GM10266 (cell line): ENCODE measurements around the gene SLC31A1.

ENCODE experiments used
- DNase-seq: peaks from one replicate; pipeline ENCODE4 v3.0.0; 2012; ENCODE audit errors: extremely low spot score
- CTCF ChIP-seq: IDR thresholded peaks from 2 replicates; pipeline ENCODE4 v1.5.1; 2012; ENCODE audit warnings: mild to moderate bottlenecking, low read depth; ENCODE audit not compliant: control insufficient read depth, insufficient read depth; ENCODE audit errors: missing control alignments

The SLC31A1 gene

GRCh38 chr9:113261917-113262671 lies 40.8 kb downstream of the SLC31A1 start:
- DNase-seq = no peak
- TF ChIP-seq CTCF = no peak

- no peak for TF ChIP-seq CTCF
- DNase-seq = no peak
Measured at GRCh38 chr9:113266174-113266573, 44.8 kb downstream of the SLC31A1 start.

DNA sequence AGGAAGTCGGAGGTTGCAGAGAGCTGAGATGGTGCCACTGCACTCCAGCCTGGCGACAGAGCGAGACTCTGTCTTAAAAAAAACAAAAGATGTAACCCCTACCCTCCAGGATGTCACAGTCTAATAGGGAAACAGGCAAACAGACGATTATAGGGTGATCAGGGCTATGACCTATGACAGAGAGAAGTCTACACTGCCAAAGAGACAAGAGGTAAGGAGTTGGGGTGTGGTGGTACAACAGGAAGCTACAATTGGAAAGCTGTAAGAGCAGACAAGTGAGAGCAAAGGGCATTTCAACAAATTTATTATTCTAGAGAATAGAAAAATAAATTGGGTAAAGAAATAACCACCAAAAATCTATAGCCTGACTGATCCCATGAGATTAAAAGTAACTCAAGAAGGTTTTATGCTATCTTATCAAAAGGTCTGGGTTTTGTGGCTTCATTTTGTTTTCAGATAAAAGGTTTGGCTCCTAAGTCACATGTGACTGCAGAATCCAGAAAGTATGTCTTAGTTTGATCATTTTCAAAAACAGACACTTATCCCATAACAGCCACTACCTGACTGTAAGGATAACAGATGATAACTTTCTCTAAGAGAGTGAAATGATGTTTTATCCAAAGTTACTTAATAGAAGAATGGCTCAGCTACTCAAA lies 46.7 kb downstream of the SLC31A1 start:
- no peak for DNase-seq
- TF ChIP-seq CTCF = no peak

GRCh38 chr9:113269355-113269754 lies 48.0 kb downstream of the SLC31A1 start:
- TF ChIP-seq CTCF = no peak
- DNase-seq = no peak

GRCh38 chr9:113269871-113270270 lies 48.5 kb downstream of the SLC31A1 start:
- no peak for DNase-seq
- TF ChIP-seq CTCF = no peak

GRCh38 chr9:113274474-113275156 lies 53.3 kb downstream of the SLC31A1 start:
- peak; percentile 68 for TF ChIP-seq CTCF

More at GRCh38 chr9:113274474-113275156, 53.3 kb downstream of the SLC31A1 start:
- peak; percentile 48 for DNase-seq
